GM12873 (cell line): ENCODE results near the gene SLX4.

Experiments used
- CTCF ChIP-seq: IDR thresholded peaks from 2 replicates; pipeline ENCODE4 v1.5.1; 2012; ENCODE audit warnings: low read depth, mild to moderate bottlenecking, moderate library complexity, low read length, control low read depth; ENCODE audit not compliant: insufficient read depth; ENCODE audit errors: missing control alignments

SLX4 gene

GRCh38 chr16:3595110-3595486, 16.3 kb downstream of the SLX4 start:
- TF ChIP-seq CTCF = no peak

- TF ChIP-seq CTCF = no peak
Measured at GRCh38 chr16:3594316-3595109, 16.9 kb downstream of the SLX4 start.

- no peak for TF ChIP-seq CTCF
Measured at GRCh38 chr16:3592559-3592958, 18.8 kb downstream of the SLX4 start.

GRCh38 chr16:3591991-3592390, 19.4 kb downstream of the SLX4 start:
- TF ChIP-seq CTCF = no peak

GRCh38 chr16:3591436-3591803, 20.0 kb downstream of the SLX4 start:
- TF ChIP-seq CTCF = no peak

- TF ChIP-seq CTCF = no peak
Measured at GRCh38 chr16:3590736-3591435, 20.5 kb downstream of the SLX4 start.

- TF ChIP-seq CTCF = no peak
Measured at GRCh38 chr16:3589991-3590701, 21.3 kb downstream of the SLX4 start.
